Lower lobe of right lung (tissue), 2 donors: Measurements from ENCODE around the gene ALDH1L1. TPM values are rescaled to one million over a fixed set of nuclear protein-coding genes. Genes with fewer than 3 reads are reported as not detected.

Experiments
- ATAC-seq, 2 donors: fragments of 200-7000 bp; cut with Tn5 transposase; one replicate each; pipeline ENCODE4 v1.9.1; 2020 to 2022; ENCODE audit warnings: mild to moderate bottlenecking in 2 of 2, moderate library complexity in 2 of 2
- DNase-seq: peaks from one replicate; pipeline ENCODE4 v3.0.0-alpha.2; 2020
- H3K27ac ChIP-seq: fragments of 200-600 bp; one replicate; pipeline ENCODE4 v1.8.0; 2022
- H3K27me3 ChIP-seq: fragments of 200-600 bp; one replicate; pipeline ENCODE4 v1.8.0; 2022; ENCODE audit warnings: low read depth
- H3K36me3 ChIP-seq: fragments of 200-600 bp; one replicate; pipeline ENCODE4 v1.8.0; 2022; ENCODE audit warnings: mild to moderate bottlenecking
- H3K4me1 ChIP-seq: fragments of 200-600 bp; one replicate; pipeline ENCODE4 v1.8.0; 2022
- H3K4me3 ChIP-seq: fragments of 200-600 bp; one replicate; pipeline ENCODE4 v1.8.0; 2022; ENCODE audit warnings: mild to moderate bottlenecking
- H3K9me3 ChIP-seq: fragments of 200-600 bp; one replicate; pipeline ENCODE4 v1.8.0; 2022
- CTCF ChIP-seq: fragments of 200-600 bp; IDR thresholded peaks from one replicate; pipeline ENCODE4 v1.8.0; 2022; ENCODE audit warnings: antibody characterized with exemption, mild to moderate bottlenecking
- intact Hi-C: fragments of 100-400 bp; cut with DNase I; formaldehyde crosslinking; loops from one replicate; pipeline ENCODE4 v1.11.0; 2022
- total RNA-seq: library from RNA; stranded (reverse); fragmentation: NEBNext Ultra II Directional; extraction: Animal tissue kit (Norgen Biotek cat#: 25700); gene quantifications from one replicate; pipeline ENCODE4 v1.2.1, GENCODE V29; 2021
- donor health status: DM: no; HTN: yes; CAD: no; lungs with severe emphysema.

ALDH1L1 gene
- total RNA-seq, 1 donor from 2014 or later, result 2.8 TPM

GRCh38 chr3:126154391-126155279 lies 25.8 kb downstream of the ALDH1L1 start:
- intact Hi-C loops, result no loop called here
- no peaks in the 10 kb centered on the region for H3K4me1 ChIP-seq
- no peaks in the 10 kb centered on the region for H3K36me3 ChIP-seq

GRCh38 chr3:126153695-126154360 lies 26.6 kb downstream of the ALDH1L1 start:
- H3K4me1 ChIP-seq, result no peaks in the 10 kb centered on the region
- ATAC-seq (no peak), DNase-seq (peak; percentile 22)
- H3K27me3 ChIP-seq, result no peaks in the 10 kb centered on the region
- intact Hi-C loops, result no loop called here
- no peak overlapping the region for H3K4me3 ChIP-seq
- H3K27ac ChIP-seq, result no peak overlapping the region
- H3K9me3 ChIP-seq, result no peaks in the 10 kb centered on the region
- no peak for TF ChIP-seq CTCF
- H3K36me3 ChIP-seq, result no peaks in the 10 kb centered on the region

More at GRCh38 chr3:126154391-126155279, 25.8 kb downstream of the ALDH1L1 start:
- H3K9me3 ChIP-seq, result no peaks in the 10 kb centered on the region
- peak; percentile 32 for DNase-seq
- ATAC-seq, result no peak
- no peaks in the 10 kb centered on the region for H3K27me3 ChIP-seq
- no peak overlapping the region for H3K27ac ChIP-seq
- H3K4me3 ChIP-seq, result no peak overlapping the region
- TF ChIP-seq CTCF, result no peak

GRCh38 chr3:126152901-126153694 lies 27.3 kb downstream of the ALDH1L1 start:
- DNase-seq (peak; percentile 27), ATAC-seq (no peak)

GRCh38 chr3:126152458-126152857 lies 27.9 kb downstream of the ALDH1L1 start:
- H3K27ac ChIP-seq, result no peak overlapping the region
- no peaks in the 10 kb centered on the region for H3K9me3 ChIP-seq
- H3K4me3 ChIP-seq, result no peak overlapping the region
- DNase-seq (peak; percentile 28), ATAC-seq (no peak)
- intact Hi-C loops, result no loop called here
- no peak for TF ChIP-seq CTCF
- no peaks in the 10 kb centered on the region for H3K27me3 ChIP-seq
- H3K36me3 ChIP-seq, result no peaks in the 10 kb centered on the region
- no peaks in the 10 kb centered on the region for H3K4me1 ChIP-seq

More at GRCh38 chr3:126152901-126153694, 27.3 kb downstream of the ALDH1L1 start:
- H3K4me1 ChIP-seq, result no peaks in the 10 kb centered on the region
- no peak overlapping the region for H3K4me3 ChIP-seq
- intact Hi-C loops, result no loop called here
- no peak for TF ChIP-seq CTCF
- no peaks in the 10 kb centered on the region for H3K36me3 ChIP-seq
- no peak overlapping the region for H3K27ac ChIP-seq
- H3K27me3 ChIP-seq, result no peaks in the 10 kb centered on the region
- H3K9me3 ChIP-seq, result no peaks in the 10 kb centered on the region

GRCh38 chr3:126151562-126152302 lies 28.7 kb downstream of the ALDH1L1 start:
- no peak for DNase-seq
- no peaks in the 10 kb centered on the region for H3K36me3 ChIP-seq

More at GRCh38 chr3:126151562-126152302, 28.7 kb downstream of the ALDH1L1 start:
- Histone ChIP-seq H3K9me3 (no peaks in the 10 kb centered on the region), H3K4me3 (no peak overlapping the region), H3K27ac (no peak overlapping the region), H3K27me3 (no peaks in the 10 kb centered on the region), H3K4me1 (no peaks in the 10 kb centered on the region)
- intact Hi-C loops, result no loop called here
- ATAC-seq, result no peak
- TF ChIP-seq CTCF, result no peak
